Activated T-cell treated with anti-CD3 and anti-CD28 coated beads, Interleukin-2, amount 50 U/mL, for 1 hour (primary cell): ENCODE measurements around the gene SLC18B1.
"Not testable (repeated sequence)": the region's sequence is repeated elsewhere in the genome, so short reads cannot be mapped to it uniquely, and the experiment has no call there.

ENCODE experiments used
- DNase-seq: peaks from one replicate; pipeline ENCODE4 v3.0.0-alpha.2; 2020

SLC18B1 gene

GRCh38 chr6:132798869-132799538 lies 567 bp upstream of the SLC18B1 start:
- peak; percentile 73 for DNase-seq

- DNase-seq: no peak
These were observed 3.0 kb downstream of the SLC18B1 start for GRCh38 chr6:132795461-132795860.

GRCh38 chr6:132792510-132792909 lies 5.9 kb downstream of the SLC18B1 start:
- no peak for DNase-seq

- DNase-seq: no peak
These were observed 8.0 kb downstream of the SLC18B1 start for GRCh38 chr6:132790450-132790849.

GRCh38 chr6:132789396-132789776 lies 9.1 kb downstream of the SLC18B1 start:
- no peak for DNase-seq

- no peak for DNase-seq
These were observed 9.6 kb downstream of the SLC18B1 start for GRCh38 chr6:132788658-132789395.

- no peak for DNase-seq
These were observed 12.5 kb downstream of the SLC18B1 start for GRCh38 chr6:132785936-132786335.

GRCh38 chr6:132780770-132781371 lies 17.6 kb downstream of the SLC18B1 start:
- no peak for DNase-seq

- not testable (repeated sequence) for DNase-seq
These were observed 20.6 kb downstream of the SLC18B1 start for GRCh38 chr6:132777881-132778280.

- DNase-seq: peak; percentile 18
These were observed 30.4 kb downstream of the SLC18B1 start for GRCh38 chr6:132768051-132768517.

- no peak for DNase-seq
These were observed 32.9 kb downstream of the SLC18B1 start for GRCh38 chr6:132765560-132765959.

- no peak for DNase-seq
These were observed 34.1 kb downstream of the SLC18B1 start for GRCh38 chr6:132764370-132764769.

GRCh38 chr6:132763269-132763668 lies 35.2 kb downstream of the SLC18B1 start:
- peak; percentile 30 for DNase-seq

- DNase-seq: no peak
These were observed 38.2 kb downstream of the SLC18B1 start for GRCh38 chr6:132760256-132760655.

- no peak for DNase-seq
These were observed 39.7 kb downstream of the SLC18B1 start for GRCh38 chr6:132758689-132759088.

GRCh38 chr6:132752255-132752654 lies 46.2 kb downstream of the SLC18B1 start:
- no peak for DNase-seq

GRCh38 chr6:132751828-132752227 lies 46.6 kb downstream of the SLC18B1 start:
- DNase-seq: no peak

- DNase-seq: no peak
These were observed 47.1 kb downstream of the SLC18B1 start for GRCh38 chr6:132751306-132751705.

- no peak for DNase-seq
These were observed 47.8 kb downstream of the SLC18B1 start for GRCh38 chr6:132750455-132751248.

- DNase-seq: no peak
These were observed 49.3 kb downstream of the SLC18B1 start for GRCh38 chr6:132749111-132749510.

- no peak for DNase-seq
These were observed 50.0 kb downstream of the SLC18B1 start for GRCh38 chr6:132748446-132748845.

- DNase-seq: no peak
These were observed 52.4 kb downstream of the SLC18B1 start for GRCh38 chr6:132746048-132746447.

- DNase-seq: no peak
These were observed 55.9 kb downstream of the SLC18B1 start for GRCh38 chr6:132742495-132742894.
